GM19351 (cell line): ENCODE data around the gene GLIS1.

ENCODE experiments used
- ATAC-seq: cut with Tn5 transposase; IDR thresholded peaks from one replicate; pipeline ENCODE4 v1.9.1; 2021; ENCODE audit warnings: mild to moderate bottlenecking, moderate library complexity; ENCODE audit not compliant: unreplicated experiment

The GLIS1 gene

GRCh38 chr1:53502641-53503432 lies 236.1 kb downstream of the GLIS1 start:
- no peak for ATAC-seq

DNA sequence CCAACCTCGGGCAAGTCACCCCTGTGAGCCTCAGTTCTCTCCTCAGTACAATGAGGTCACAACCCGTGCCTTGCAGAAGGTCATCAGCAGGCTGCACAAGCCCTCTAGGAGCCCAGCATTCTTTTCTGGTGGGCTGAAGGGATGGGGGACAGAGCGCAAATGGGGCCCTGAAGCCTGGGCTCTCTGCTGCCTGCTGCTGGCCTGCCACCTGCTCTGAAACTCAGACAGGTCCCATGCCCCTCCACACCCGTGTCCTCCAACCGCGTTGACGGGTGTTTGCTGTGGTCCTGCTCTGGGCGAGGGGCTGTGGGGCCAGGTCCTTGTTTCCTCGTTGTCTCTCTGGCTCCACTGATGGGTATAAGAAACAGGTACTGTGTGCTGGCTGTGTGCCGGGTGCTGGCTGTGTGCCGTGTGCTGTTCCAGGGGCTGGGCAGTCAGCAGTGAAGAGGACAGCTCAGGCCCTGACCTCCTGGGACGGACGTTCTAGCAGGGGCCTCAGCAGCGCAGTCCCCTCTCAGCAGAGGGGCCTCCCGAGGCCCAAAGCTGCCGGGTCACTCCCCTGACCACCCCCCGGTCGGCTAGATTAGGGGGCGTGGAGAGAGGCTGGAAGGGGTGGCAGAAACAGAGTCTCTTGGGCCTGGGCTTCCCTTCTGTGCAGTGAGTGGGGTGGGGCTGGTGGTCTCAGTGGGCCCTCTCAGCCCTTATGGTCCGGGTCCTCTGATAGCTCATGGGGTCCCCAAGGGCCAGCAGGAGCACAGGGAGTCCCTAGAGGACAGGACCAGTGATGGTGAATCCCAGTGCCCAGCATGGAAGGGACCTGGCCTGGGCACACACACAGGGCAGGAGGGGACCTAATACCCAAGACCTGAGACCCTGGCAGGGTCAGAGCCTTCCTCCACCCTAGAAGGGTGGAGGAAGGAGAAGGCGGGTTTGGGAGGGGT lies 237.6 kb downstream of the GLIS1 start:
- ATAC-seq, result no peak

GRCh38 chr1:53500204-53501064 lies 238.5 kb downstream of the GLIS1 start:
- ATAC-seq, result no peak

DNA sequence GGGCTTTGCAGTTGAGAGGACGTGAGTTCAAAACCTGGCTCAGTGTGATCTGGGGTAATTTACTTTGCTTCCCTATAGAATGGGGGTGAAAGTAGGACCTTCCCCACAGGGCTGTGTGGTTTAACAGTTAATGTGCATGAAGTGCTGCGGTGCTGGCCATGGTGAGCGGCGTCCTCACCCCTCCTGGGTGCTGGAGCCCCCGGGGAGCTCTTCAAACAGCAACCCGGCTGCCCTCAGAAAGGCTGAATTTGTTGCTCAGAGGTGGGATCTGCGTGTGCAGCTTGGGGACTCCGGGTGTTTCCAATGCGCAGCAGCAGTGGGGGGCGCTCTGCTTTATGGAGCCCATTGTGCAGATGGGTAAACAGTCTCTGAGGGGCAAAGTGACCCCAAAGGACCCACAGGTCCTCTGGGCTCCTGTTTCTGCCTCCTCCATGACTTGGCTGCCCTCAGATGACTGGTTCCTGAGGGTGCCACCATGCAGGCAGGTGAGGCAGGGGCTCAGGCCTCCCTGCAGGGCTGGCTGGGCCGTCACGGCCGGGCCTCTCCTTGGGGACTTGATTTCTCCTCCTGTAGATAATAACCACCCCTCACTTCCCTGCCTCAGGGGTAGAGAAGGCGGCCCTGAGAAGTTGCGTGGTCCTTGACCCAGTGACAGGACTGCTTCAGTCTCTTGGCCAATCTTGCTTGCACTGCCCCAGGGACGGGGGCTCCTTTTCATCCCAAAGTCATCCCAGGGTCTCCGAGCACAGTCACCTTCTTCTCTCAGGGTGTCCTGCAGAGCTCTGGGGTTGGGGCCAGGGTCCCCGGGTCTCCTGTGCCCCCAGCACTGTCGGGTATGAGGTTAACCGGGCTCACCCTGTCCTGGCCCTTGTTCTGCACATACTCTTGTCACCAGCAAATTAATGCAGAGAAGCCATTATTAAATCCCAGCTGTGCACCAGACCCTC lies 239.4 kb downstream of the GLIS1 start:
- ATAC-seq, result no peak

- no peak for ATAC-seq
Measured at GRCh38 chr1:53498555-53499131, 240.3 kb downstream of the GLIS1 start.

- ATAC-seq, result no peak
Measured at GRCh38 chr1:53495633-53496345, 243.2 kb downstream of the GLIS1 start.

DNA sequence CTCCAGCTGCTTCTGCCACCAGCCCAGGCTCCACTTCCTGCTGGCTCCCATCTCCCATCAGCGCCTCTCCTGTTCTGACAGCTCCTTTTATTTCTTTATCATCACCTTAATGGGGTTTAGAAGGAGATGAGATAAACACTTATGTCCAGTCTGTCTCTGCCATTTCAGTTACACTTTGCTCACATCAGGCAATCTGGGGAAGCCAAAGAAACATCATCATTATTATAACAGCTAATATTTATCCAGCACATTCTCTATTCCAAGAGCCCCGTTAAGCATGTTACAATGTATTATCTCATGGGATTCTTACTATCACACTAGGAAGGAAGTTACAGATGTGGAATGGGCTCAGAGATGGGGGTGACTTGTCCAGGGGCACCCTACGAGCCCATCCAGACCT lies 248.6 kb downstream of the GLIS1 start:
- no peak for ATAC-seq

- no peak for ATAC-seq
Measured at GRCh38 chr1:53486395-53487026, 252.5 kb downstream of the GLIS1 start.

DNA sequence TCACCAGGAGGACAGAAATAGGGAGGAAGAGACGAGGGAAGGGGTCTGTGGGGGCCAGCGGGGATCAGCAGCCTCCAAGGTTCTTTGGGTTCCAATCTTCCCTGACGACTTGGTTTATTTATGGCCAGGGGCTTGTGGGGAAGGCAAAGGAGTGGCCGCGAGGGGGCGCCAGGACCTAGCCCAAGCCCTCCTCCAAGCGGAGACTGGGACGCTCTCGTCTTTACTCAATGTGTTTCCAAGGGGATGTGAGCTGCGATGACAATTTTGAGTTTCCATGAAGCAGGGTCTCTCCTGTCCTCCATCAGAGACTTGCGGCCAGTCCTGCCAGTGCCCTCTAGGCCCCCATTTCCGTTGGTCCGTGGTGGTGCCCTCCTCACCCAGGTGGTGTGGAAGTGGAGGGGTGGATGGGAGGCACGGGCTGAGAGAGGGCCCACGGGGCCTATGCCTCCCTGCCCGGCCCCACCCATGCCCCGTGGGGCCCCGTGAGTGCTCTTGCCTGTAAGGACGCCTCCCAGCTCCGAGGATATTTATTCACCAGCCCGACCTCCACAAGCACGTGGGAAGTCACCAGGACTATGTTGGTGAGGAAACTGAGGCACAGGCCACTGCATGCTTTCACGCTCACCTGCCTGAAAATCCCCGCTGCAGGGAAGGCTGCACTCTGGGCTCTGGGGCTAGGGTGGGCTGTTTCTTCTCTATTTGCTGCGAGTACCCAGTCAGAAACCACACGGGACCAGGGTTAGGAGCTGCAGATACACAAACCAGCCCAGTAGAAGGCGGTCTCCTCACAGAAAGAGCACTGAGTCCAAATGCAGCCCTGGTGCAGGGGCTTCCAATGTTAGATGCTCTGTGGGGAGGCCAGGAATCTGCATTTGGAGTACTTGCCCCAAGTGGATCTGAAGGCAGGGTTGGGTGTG lies 253.2 kb downstream of the GLIS1 start:
- ATAC-seq, result no peak

DNA sequence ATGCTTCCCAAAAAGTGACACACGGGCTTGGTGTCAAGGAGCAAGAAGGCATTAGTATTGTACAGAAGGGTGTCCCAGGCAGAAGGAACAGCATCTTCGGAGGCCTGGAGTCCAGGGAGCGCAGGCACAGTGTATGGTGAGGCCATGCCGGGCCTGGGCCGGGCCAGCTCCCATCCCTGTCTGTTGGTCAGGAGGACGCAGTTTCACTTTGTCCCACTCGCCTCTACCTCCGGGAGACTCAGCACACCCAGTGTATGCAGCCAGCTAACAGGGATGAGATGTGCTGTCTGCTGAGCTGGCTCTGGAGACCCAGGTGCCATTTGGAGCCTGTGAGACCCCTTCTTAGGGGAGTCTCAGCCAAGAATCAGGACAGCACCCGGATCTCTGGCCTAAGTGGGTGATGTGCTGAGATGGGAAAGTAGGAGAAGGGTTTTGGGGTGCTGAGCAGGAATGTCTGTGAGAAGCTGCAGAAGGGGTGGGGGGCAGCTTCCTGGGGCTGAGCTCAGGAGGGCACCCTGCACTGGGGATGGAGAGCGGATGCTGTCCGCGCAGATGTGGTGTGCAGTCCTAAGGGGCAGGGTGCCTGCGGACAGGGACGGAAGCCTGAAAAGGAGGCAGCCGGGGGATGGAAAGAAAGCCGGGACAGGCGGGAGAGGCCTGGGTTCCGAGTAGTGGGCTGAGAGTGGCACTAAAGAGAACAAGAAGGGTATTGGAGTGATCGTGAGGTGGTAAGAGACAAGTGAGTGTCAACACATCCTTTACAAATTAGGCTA lies 254.1 kb downstream of the GLIS1 start:
- ATAC-seq, result no peak

- ATAC-seq, result no peak
Measured at GRCh38 chr1:53483656-53484055, 255.3 kb downstream of the GLIS1 start.

DNA sequence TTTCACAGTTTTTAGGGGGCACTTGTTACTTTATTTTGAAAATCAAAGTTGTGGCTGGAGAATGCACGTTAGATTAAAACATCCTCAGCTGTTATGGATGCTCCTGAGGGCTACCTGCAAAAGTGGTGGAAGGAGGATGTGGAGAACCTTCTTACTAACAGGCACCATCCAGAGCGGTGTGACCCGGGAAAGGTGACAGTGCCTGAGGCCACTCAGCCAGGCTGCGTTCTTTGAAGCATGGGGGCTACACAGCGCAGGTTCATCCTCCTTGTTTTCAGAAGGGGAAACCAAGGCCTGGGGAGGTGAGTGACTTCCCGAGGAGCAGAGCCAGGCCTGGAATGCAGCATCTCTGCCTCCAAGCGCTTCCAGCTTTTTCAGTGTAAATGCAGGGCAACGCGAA lies 255.8 kb downstream of the GLIS1 start:
- ATAC-seq, result no peak

DNA sequence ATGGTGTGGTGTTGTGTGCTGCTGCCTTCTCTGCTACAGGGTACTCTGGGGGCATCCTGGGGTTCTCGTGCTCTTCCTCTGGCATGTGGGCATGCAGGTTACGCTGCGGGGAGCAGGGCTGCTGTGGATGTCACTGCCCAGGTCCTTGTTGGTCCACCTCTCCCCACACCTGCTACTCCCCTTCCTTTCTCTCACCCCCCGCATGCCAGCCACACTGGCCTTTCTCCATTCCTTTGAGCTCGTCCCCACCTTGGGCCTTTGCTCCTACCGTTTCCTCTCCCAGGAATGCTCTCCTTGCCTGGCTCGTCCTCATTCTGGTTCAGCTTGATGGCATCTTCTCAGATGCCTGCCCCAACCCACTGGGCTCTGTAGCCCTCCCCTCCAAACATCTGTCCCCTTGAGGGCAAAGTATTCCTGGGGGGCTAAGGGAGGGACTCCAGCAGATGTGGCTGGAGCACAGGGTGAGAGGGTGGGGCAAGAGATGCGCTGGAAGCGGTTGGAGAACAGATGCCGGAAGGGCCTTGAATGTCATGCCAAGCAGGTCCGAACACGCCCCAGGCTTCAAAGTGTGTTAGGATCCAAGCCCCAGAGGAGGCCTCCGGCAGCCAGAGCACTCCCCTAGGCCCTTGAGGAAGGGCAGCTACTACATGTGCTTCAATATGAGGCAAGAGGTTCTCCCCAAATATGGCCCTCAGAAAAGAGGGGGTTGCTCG lies 256.4 kb downstream of the GLIS1 start:
- no peak for ATAC-seq

DNA sequence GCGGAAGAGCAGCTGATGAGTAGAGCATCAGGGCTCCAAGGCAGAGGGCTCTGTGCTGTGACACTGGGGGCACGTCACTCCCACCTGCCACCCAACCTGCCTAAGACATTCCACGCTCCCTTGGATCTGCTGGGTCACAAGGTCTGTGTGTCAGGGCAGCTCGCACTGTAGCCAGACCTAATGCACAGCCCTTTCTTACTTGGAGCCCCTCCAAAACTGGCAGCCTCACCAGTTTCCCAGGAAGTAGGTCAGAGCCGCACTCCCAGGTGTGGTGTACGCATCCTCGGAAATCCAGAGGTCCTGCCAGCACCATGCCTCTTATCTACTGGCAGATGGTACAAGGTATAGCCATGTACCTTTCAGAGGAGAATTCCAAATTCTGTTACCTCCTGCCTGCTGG lies 257.5 kb downstream of the GLIS1 start:
- ATAC-seq, result no peak

DNA sequence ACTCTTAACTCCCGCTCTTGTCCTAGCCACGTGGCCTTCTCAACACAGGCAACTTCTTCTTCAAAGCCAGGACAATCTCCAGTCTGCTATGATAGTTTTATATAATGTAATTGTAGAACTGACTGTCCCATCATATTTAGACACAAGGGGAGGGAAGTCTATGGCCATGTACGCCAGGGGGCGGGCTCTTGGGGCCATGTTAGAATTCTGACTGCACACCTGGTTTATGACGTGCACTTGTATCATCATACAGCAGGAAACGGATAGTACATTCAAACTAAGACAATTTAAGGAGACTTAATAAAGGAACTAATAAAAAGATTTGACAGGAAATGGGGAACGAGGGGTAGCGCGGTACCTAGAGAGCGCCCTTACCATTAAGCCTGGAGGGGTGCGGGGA lies 258.3 kb downstream of the GLIS1 start:
- ATAC-seq, result no peak

DNA sequence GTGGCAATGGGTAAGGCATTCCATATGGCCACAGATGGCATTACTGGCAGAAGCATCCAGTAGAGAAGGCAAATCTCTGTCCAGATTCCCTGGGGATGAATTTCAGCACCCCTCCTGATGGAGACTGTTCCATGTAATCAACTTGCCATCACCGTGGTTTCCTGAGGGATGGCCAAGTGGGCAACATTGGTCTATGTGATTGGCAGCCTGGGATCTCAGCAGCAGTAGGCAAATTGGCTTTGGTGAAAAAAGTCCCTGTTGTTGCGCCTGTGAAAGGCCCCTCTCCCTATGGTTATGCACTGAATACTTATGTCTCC lies 260.5 kb downstream of the GLIS1 start:
- ATAC-seq, result no peak
